ENCODE results near the gene PDGFRB.

- TF ChIP-seq ZBTB7A (IDR thresholded peaks at IDR 0.05; ENCODE audit: low read depth) (no peak), MAX (IDR thresholded peaks at IDR 0.05) (no peak), CREB1 (IDR thresholded peaks at IDR 0.05; ENCODE audit: low read depth) (no peak), NFIC (IDR thresholded peaks at IDR 0.05) (no peak), EP300 (IDR thresholded peaks at IDR 0.05; ENCODE audit: borderline replicate concordance) (no peak), TAF1 (IDR thresholded peaks at IDR 0.05; ENCODE audit: low read depth) (no peak), YY1 (IDR thresholded peaks at IDR 0.05; ENCODE audit: low read depth) (no peak), CEBPB (IDR thresholded peaks at IDR 0.05) (no peak), EGR1 (IDR thresholded peaks at IDR 0.05) (no peak)
These were observed 87.2 kb downstream of the PDGFRB start for GRCh38 chr5:150068472-150068871.
